ENCODE data around the gene TRIM17. TPM values are rescaled to one million over a fixed set of nuclear protein-coding genes. Genes with fewer than 3 reads are reported as not detected.

Gene TRIM17
- total and polyA plus RNA-seq, 2 experiments from 2014 or later, result 0.86 to 1.1 TPM

- Histone ChIP-seq H3K36me3 (ENCODE audit: insufficient read depth) (no peaks in the 10 kb centered on the region), H3F3A (replicated peaks; ENCODE audit: low read depth) (no peaks in the 10 kb centered on the region), H3K4me3 (no peak overlapping the region), H4K20me1 (replicated peaks; ENCODE audit: insufficient read depth) (peaks cover 24% of the 10 kb centered on the region), H3K9me2 (ENCODE audit: insufficient read depth) (no peaks in the 10 kb centered on the region), H3K27ac (ENCODE audit: low read depth) (no peak overlapping the region), H3K27me3 (ENCODE audit: insufficient read depth) (no peaks in the 10 kb centered on the region), H3K79me2 (replicated peaks; ENCODE audit: insufficient read depth) (peaks cover 32% of the 10 kb centered on the region), H3K4me2 (no peak overlapping the region), H3K4me1 (ENCODE audit: insufficient read depth) (peaks cover 8% of the 10 kb centered on the region), H2AFZ (no peak overlapping the region)
- no peak overlapping the region for H3K4me3 Mint-ChIP-seq
- DNase-seq (ENCODE audit: low spot score) (no peak), ATAC-seq (no peak)
- peaks cover 17% of the 10 kb centered on the region for H3K4me1 Mint-ChIP-seq
- TF ChIP-seq ZNF114 (CRISPR knock-in tag; IDR thresholded peaks at IDR 0.05), result no peak
- no peak for TF ChIP-seq JUNB (IDR thresholded peaks at IDR 0.05; ENCODE audit: unreplicated experiment)
- no peak for TF ChIP-seq CTCF (conservative IDR thresholded peaks at IDR 0.05; ENCODE audit: low read depth in 2 of 2)
- TF ChIP-seq CREB1 (CRISPR knock-in tag; IDR thresholded peaks at IDR 0.05; ENCODE audit: low read depth), result no peak
- no peak for TF ChIP-seq ZNF462 (CRISPR knock-in tag; IDR thresholded peaks at IDR 0.05)
- no peak for TF ChIP-seq POLR2AphosphoS5 (IDR thresholded peaks at IDR 0.05; ENCODE audit: low read depth)
- no peak for TF ChIP-seq ETS1 (IDR thresholded peaks at IDR 0.05)
- TF ChIP-seq EZH2phosphoT487 (IDR thresholded peaks at IDR 0.05; ENCODE audit: unreplicated experiment), result no peak
- no peak for TF ChIP-seq STAT1 (IDR thresholded peaks at IDR 0.05; ENCODE audit: unreplicated experiment)
- TF ChIP-seq NANOG (IDR thresholded peaks at IDR 0.05; ENCODE audit: borderline replicate concordance), result no peak
- TF ChIP-seq EZH2 (IDR thresholded peaks at IDR 0.05; ENCODE audit: low read depth, unreplicated experiment), result no peak
- no peak for TF ChIP-seq ZNF331 (CRISPR knock-in tag; IDR thresholded peaks at IDR 0.05; ENCODE audit: low read depth)
- TF ChIP-seq REST (IDR thresholded peaks at IDR 0.05; ENCODE audit: unreplicated experiment), result no peak
- H3K9me3 Mint-ChIP-seq, result no peaks in the 10 kb centered on the region
- H3K36me3 Mint-ChIP-seq (ENCODE audit: low read depth), result peaks cover 69% of the 10 kb centered on the region
- H3K27ac Mint-ChIP-seq, result no peak overlapping the region
- H3K27me3 Mint-ChIP-seq (ENCODE audit: insufficient read depth, low read depth, poor library complexity), result peaks cover 13% of the 10 kb centered on the region
Observed at GRCh38 chr1:228400237-228400651, 16.4 kb downstream of the TRIM17 start.
